Peyer's patch (tissue), 4 donors: ENCODE measurements around the gene SEMA3G. TPM values are rescaled to one million over a fixed set of nuclear protein-coding genes. Genes with fewer than 3 reads are reported as not detected.

Experiments
- DNase-seq, 3 donors: peaks; one replicate each; pipeline ENCODE4 v3.0.0-alpha.2; 2017 to 2019
- H3K27ac ChIP-seq, 4 donors: fragments of 200-600 bp; sonication (generic); one replicate each; pipeline ENCODE4 v1.5.1; 2016 to 2019
- H3K27me3 ChIP-seq, 2 donors: fragments of 200-600 bp; sonication (generic); one replicate each; pipeline ENCODE4 v1.5.1; 2019
- H3K36me3 ChIP-seq, 3 donors: fragments of 200-600 bp; sonication (generic); one replicate each; pipeline ENCODE4 v1.5.1; 2016 to 2019
- H3K4me1 ChIP-seq, 4 donors: fragments of 200-600 bp; sonication (generic); one replicate each; pipeline ENCODE4 v1.5.1; 2016 to 2019
- H3K4me3 ChIP-seq, 4 donors: fragments of 200-600 bp; sonication (generic); 1 replicate in 3 of 4; 2 replicates in 1 of 4; pipeline ENCODE4 v1.5.1; 2016 to 2019; ENCODE audit warnings: mild to moderate bottlenecking in 1 of 4
- H3K9me3 ChIP-seq, 4 donors: fragments of 200-600 bp; sonication (generic); one replicate each; pipeline ENCODE4 v1.5.1; 2016 to 2019; ENCODE audit warnings: mild to moderate bottlenecking in 1 of 4
- CTCF ChIP-seq, 6 experiments: fragments of 450-650 bp in 4 of 6; fragments of 200-600 bp in 2 of 6; sonication (generic) in 1 of 6; IDR thresholded peaks; one replicate each; pipeline ENCODE4 v1.5.1; 2017 to 2019; ENCODE audit warnings: antibody characterized with exemption in 6 of 6, mild to moderate bottlenecking in 3 of 6, moderate library complexity in 1 of 6
- POLR2A ChIP-seq, 2 donors: fragments of 450-650 bp; IDR thresholded peaks; one replicate each; pipeline ENCODE4 v1.5.1; 2017; ENCODE audit warnings: antibody characterized with exemption in 2 of 2, mild to moderate bottlenecking in 2 of 2, moderate library complexity in 2 of 2
- total RNA-seq, 4 donors: library from RNA; depleted of rRNA; stranded (reverse); fragments of >200 nt; gene quantifications; one replicate each; pipeline ENCODE4 v1.1.0, GENCODE V29; 2016

Gene SEMA3G
- total RNA-seq, 4 donors from 2014 or later, result 18.8 to 24.8 (median 22.0) TPM

- Histone ChIP-seq H3K36me3 (peaks cover 0 to 45% (median 0%) of the 10 kb centered on the region in 3 donors), H3K27me3 (no peaks in the 10 kb centered on the region), H3K4me1 (peaks cover 3 to 53% (median 10%) of the 10 kb centered on the region in 4 donors), H3K9me3 (no peaks in the 10 kb centered on the region), H3K4me3 (no peak overlapping the region), H3K27ac (no peak overlapping the region)
- no peak for TF ChIP-seq CTCF (IDR thresholded peaks at IDR 0.05)
- no peak for TF ChIP-seq POLR2A (IDR thresholded peaks at IDR 0.05)
- peak in 2 of 3 donors; percentile 15 to 38 for DNase-seq
Observed at GRCh38 chr3:52408466-52408865, 36.4 kb downstream of the SEMA3G start.

- DNase-seq, result peak in 2 of 3 donors; percentile 35 to 45
Observed at GRCh38 chr3:52407779-52408178, 37.1 kb downstream of the SEMA3G start.

GRCh38 chr3:52406791-52407510 lies 38.0 kb downstream of the SEMA3G start:
- Histone ChIP-seq H3K27me3 (no peaks in the 10 kb centered on the region), H3K36me3 (peaks cover 0 to 60% (median 0%) of the 10 kb centered on the region in 3 donors), H3K4me3 (no peak overlapping the region), H3K4me1 (peaks cover 3 to 41% (median 10%) of the 10 kb centered on the region in 4 donors), H3K27ac (peak overlapping the region in 1 of 4 donors; percentile 10), H3K9me3 (no peaks in the 10 kb centered on the region)
- TF ChIP-seq POLR2A (IDR thresholded peaks at IDR 0.05) (no peak), CTCF (IDR thresholded peaks at IDR 0.05) (no peak)
- peak in 2 of 3 donors; percentile 34 to 36 for DNase-seq

More at GRCh38 chr3:52407779-52408178, 37.1 kb downstream of the SEMA3G start:
- H3K4me1 ChIP-seq, result peaks cover 3 to 47% (median 10%) of the 10 kb centered on the region in 4 donors
- no peak overlapping the region for H3K4me3 ChIP-seq
- no peak overlapping the region for H3K27ac ChIP-seq
- H3K27me3 ChIP-seq, result no peaks in the 10 kb centered on the region
- no peaks in the 10 kb centered on the region for H3K9me3 ChIP-seq
- TF ChIP-seq POLR2A (IDR thresholded peaks at IDR 0.05) (no peak), CTCF (IDR thresholded peaks at IDR 0.05) (no peak)
- peaks cover 0 to 52% (median 0%) of the 10 kb centered on the region in 3 donors for H3K36me3 ChIP-seq

- peak overlapping the region in 1 of 4 donors; percentile 10 for H3K27ac ChIP-seq
- peaks cover 0 to 67% (median 0%) of the 10 kb centered on the region in 3 donors for H3K36me3 ChIP-seq
- peak in 2 of 3 donors; percentile 52 to 69 for DNase-seq
- TF ChIP-seq POLR2A (IDR thresholded peaks at IDR 0.05) (no peak), CTCF (IDR thresholded peaks at IDR 0.05) (no peak)
- no peak overlapping the region for H3K4me3 ChIP-seq
- H3K9me3 ChIP-seq, result no peaks in the 10 kb centered on the region
- H3K4me1 ChIP-seq, result peaks cover 3 to 34% (median 10%) of the 10 kb centered on the region in 4 donors
- H3K27me3 ChIP-seq, result no peaks in the 10 kb centered on the region
Observed at GRCh38 chr3:52406231-52406661, 38.7 kb downstream of the SEMA3G start.

- TF ChIP-seq POLR2A (IDR thresholded peaks at IDR 0.05) (no peak), CTCF (IDR thresholded peaks at IDR 0.05) (no peak)
- Histone ChIP-seq H3K27me3 (no peaks in the 10 kb centered on the region), H3K36me3 (peaks cover 0 to 72% (median 0%) of the 10 kb centered on the region in 3 donors)
Observed at GRCh38 chr3:52405601-52406110, 39.2 kb downstream of the SEMA3G start.

More at GRCh38 chr3:52405601-52406110, 39.2 kb downstream of the SEMA3G start:
- no peak overlapping the region for H3K4me3 ChIP-seq
- no peaks in the 10 kb centered on the region for H3K9me3 ChIP-seq
- DNase-seq, result peak in 2 of 3 donors; percentile 30 to 34
- H3K4me1 ChIP-seq, result peaks cover 3 to 32% (median 10%) of the 10 kb centered on the region in 4 donors
- peak overlapping the region in 1 of 4 donors; percentile 10 for H3K27ac ChIP-seq
